ENCODE measurements around the gene ANXA5.
A peak's percentile ranks its signal among the peaks of the same experiment; 100 is the strongest.
"Not testable (repeated sequence)": the region's sequence is repeated elsewhere in the genome, so short reads cannot be mapped to it uniquely, and the experiment has no call there.

ANXA5 gene

GRCh38 chr4:121696581-121697461 lies at the start of gene ANXA5:
ANXA5 (minus strand) TSS chr4:121696980; CDS start chr4:121696589, 391 bp downstream.
- DNase-seq (ENCODE audit: low read depth): peak; percentile 68

- no peak for DNase-seq (ENCODE audit: low read depth)
Measured at GRCh38 chr4:121742794-121743193, 46.0 kb upstream of the ANXA5 start.

- no peak for DNase-seq (ENCODE audit: low read depth)
Measured at GRCh38 chr4:121741751-121742150, 45.0 kb upstream of the ANXA5 start.

- DNase-seq (ENCODE audit: low read depth): no peak
Measured at GRCh38 chr4:121740796-121741409, 44.1 kb upstream of the ANXA5 start.

- DNase-seq (ENCODE audit: low read depth): no peak
Measured at GRCh38 chr4:121739575-121739974, 42.8 kb upstream of the ANXA5 start.

- no peak for DNase-seq (ENCODE audit: low read depth)
Measured at GRCh38 chr4:121738780-121739535, 42.2 kb upstream of the ANXA5 start.

GRCh38 chr4:121737846-121738554 lies 41.2 kb upstream of the ANXA5 start:
- DNase-seq (ENCODE audit: low read depth): no peak

- peak; percentile 11 for DNase-seq (ENCODE audit: low read depth)
Measured at GRCh38 chr4:121736735-121737351, 40.1 kb upstream of the ANXA5 start.

- DNase-seq (ENCODE audit: low read depth): no peak
Measured at GRCh38 chr4:121734571-121734970, 37.8 kb upstream of the ANXA5 start.

GRCh38 chr4:121733942-121734341 lies 37.2 kb upstream of the ANXA5 start:
- DNase-seq (ENCODE audit: low read depth): no peak

GRCh38 chr4:121729753-121730152 lies 33.0 kb upstream of the ANXA5 start:
- DNase-seq (ENCODE audit: low read depth): not testable (repeated sequence)

- no peak for DNase-seq (ENCODE audit: low read depth)
Measured at GRCh38 chr4:121728798-121729226, 32.0 kb upstream of the ANXA5 start.

- no peak for DNase-seq (ENCODE audit: low read depth)
Measured at GRCh38 chr4:121728066-121728465, 31.3 kb upstream of the ANXA5 start.

- DNase-seq (ENCODE audit: low read depth): no peak
Measured at GRCh38 chr4:121726642-121727268, 30.0 kb upstream of the ANXA5 start.

GRCh38 chr4:121724671-121725070 lies 27.9 kb upstream of the ANXA5 start:
- DNase-seq (ENCODE audit: low read depth): no peak

GRCh38 chr4:121721700-121722099 lies 24.9 kb upstream of the ANXA5 start:
- DNase-seq (ENCODE audit: low read depth): no peak

GRCh38 chr4:121720109-121720508 lies 23.3 kb upstream of the ANXA5 start:
- DNase-seq (ENCODE audit: low read depth): no peak

GRCh38 chr4:121717680-121718237 lies 21.0 kb upstream of the ANXA5 start:
- DNase-seq (ENCODE audit: low read depth): no peak

GRCh38 chr4:121714548-121714947 lies 17.8 kb upstream of the ANXA5 start:
- no peak for DNase-seq (ENCODE audit: low read depth)

GRCh38 chr4:121712783-121713182 lies 16.0 kb upstream of the ANXA5 start:
- DNase-seq (ENCODE audit: low read depth): no peak
